ENCODE results near the gene VAX1.
"Not testable (repeated sequence)": the region's sequence is repeated elsewhere in the genome, so short reads cannot be mapped to it uniquely, and the experiment has no call there.

Gene VAX1

GRCh38 chr10:117135480-117136140, 2.5 kb downstream of the VAX1 start:
- DNase-seq (ENCODE audit: low read depth, low spot score) = no peak

GRCh38 chr10:117135026-117135372, 3.1 kb downstream of the VAX1 start:
- no peak for DNase-seq (ENCODE audit: low read depth, low spot score)

GRCh38 chr10:117134306-117135025, 3.6 kb downstream of the VAX1 start:
- DNase-seq (ENCODE audit: low read depth, low spot score) = no peak

- DNase-seq (ENCODE audit: low read depth, low spot score) = no peak
Observed at GRCh38 chr10:117134056-117134305, 4.1 kb downstream of the VAX1 start.

GRCh38 chr10:117133273-117134055, 4.6 kb downstream of the VAX1 start:
- no peak for DNase-seq (ENCODE audit: low read depth, low spot score)

- DNase-seq (ENCODE audit: low read depth, low spot score) = no peak
Observed at GRCh38 chr10:117132751-117133231, 5.3 kb downstream of the VAX1 start.

GRCh38 chr10:117131376-117132327, 6.4 kb downstream of the VAX1 start:
- no peak for DNase-seq (ENCODE audit: low read depth, low spot score)

GRCh38 chr10:117130862-117131375, 7.2 kb downstream of the VAX1 start:
- DNase-seq (ENCODE audit: low read depth, low spot score) = no peak

- no peak for DNase-seq (ENCODE audit: low read depth, low spot score)
Observed at GRCh38 chr10:117130346-117130745, 7.7 kb downstream of the VAX1 start.

GRCh38 chr10:117126645-117127044, 11.4 kb downstream of the VAX1 start:
- DNase-seq (ENCODE audit: low read depth, low spot score) = not testable (repeated sequence)

GRCh38 chr10:117126034-117126433, 12.0 kb downstream of the VAX1 start:
- DNase-seq (ENCODE audit: low read depth, low spot score) = no peak

- no peak for DNase-seq (ENCODE audit: low read depth, low spot score)
Observed at GRCh38 chr10:117112220-117112619, 25.9 kb downstream of the VAX1 start.

- no peak for DNase-seq (ENCODE audit: low read depth, low spot score)
Observed at GRCh38 chr10:117107238-117107637, 30.8 kb downstream of the VAX1 start.

GRCh38 chr10:117096599-117097201, 41.4 kb downstream of the VAX1 start:
- no peak for DNase-seq (ENCODE audit: low read depth, low spot score)

- DNase-seq (ENCODE audit: low read depth, low spot score) = no peak
Observed at GRCh38 chr10:117094856-117095255, 43.2 kb downstream of the VAX1 start.

GRCh38 chr10:117092386-117092785, 45.7 kb downstream of the VAX1 start:
- DNase-seq (ENCODE audit: low read depth, low spot score) = no peak

GRCh38 chr10:117090834-117091233, 47.2 kb downstream of the VAX1 start:
- DNase-seq (ENCODE audit: low read depth, low spot score) = no peak

- DNase-seq (ENCODE audit: low read depth, low spot score) = no peak
Observed at GRCh38 chr10:117087521-117087920, 50.5 kb downstream of the VAX1 start.

GRCh38 chr10:117086546-117086945, 51.5 kb downstream of the VAX1 start:
- DNase-seq (ENCODE audit: low read depth, low spot score) = no peak

GRCh38 chr10:117084421-117085246, 53.4 kb downstream of the VAX1 start:
- not testable (repeated sequence) for DNase-seq (ENCODE audit: low read depth, low spot score)
